Activated T-cell treated with anti-CD3 and anti-CD28 coated beads for 24 hours (primary cell): ENCODE data around the gene KRT73.

ENCODE experiments used
- DNase-seq: peaks from one replicate; pipeline ENCODE4 v3.0.0-alpha.2; 2020; ENCODE audit warnings: low read depth

Gene KRT73

DNA sequence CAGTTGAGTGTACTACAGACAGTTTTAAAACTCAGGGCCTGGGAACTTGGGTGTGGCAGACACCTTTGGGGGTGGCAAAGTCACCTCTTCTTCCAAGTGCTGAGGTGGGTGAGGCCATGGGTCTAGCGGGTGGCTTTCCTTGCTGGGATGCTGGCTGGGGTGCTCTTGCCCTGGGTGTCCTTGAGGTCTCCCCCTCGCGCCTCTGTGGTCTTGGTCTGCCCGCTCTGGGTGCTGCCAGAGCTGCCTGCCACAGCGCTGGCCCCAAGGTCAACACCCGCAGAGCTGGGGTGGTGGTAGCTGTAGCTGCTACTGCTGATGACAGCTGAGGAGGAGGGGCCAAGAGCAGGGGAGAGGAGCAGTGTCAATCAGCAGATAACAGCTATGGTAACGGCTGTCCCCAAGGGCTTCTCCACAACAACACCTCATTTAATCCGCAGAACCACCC is 51.5 kb downstream of the KRT73 start:
- no peak for DNase-seq

DNA sequence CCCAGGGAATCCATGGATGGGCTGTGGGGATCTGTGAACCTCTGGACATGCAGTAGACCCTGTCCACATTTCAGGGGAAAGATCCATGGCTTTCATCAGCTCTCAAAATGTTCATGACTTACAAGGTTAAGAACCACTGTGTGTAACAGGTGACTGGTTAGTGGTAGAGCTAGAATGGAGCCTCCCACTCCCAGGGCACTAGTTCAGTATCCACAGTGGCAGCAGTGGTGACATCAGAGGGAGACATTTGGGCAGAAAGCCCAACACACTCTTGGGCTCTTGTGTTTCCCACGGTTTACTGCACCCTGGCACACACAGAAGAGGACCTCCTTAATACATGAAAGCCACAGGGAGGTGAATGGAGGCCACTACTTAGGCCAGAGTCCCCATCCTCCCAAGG is 53.8 kb downstream of the KRT73 start:
- no peak for DNase-seq

DNA sequence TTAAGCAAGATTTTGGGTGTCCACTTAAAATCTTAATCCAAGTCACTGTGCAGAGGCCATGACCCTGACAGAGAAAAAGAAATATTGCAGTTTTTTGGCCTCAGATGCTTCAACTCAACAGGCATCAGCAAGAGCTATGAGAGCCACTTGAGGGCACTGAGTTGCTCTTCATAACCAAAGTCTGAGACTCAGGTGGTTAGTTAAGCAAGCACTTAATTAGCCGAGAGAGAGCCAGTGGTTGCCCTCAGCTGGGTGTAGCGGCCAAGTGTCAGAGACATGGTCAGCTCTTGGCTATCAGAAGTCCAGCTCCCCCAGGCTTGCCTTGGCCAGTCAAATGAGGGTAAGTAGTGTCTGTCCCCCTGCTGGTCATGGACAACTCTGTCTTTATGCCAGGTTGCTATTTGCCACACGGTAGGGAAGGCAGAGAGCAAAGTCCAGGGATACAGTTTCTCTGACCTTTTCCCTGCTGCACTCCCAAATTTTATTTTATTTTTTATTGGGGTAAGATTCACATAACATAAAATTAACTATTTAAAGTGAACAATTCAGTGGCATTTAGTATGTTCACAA is 56.4 kb downstream of the KRT73 start:
- no peak for DNase-seq

DNA sequence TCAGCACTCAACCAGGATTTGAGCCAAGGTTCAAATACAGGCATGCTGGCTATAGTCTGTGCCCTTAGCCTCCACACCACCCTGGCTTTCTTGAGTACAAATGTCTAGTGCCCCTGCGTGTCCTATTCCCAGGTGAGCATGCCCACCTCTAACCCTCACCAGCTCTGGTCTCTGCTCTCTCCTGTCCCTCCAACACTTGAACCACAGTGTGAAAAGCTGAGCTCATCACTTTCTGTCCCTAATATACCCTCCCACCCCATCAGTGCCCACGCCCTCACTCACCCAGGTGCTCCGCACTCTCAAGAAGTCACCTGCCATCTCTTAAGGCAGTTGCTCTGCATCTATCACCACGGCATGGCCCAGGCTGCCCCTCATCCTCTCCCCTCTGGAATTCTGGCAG is 58.4 kb downstream of the KRT73 start:
- no peak for DNase-seq

DNA sequence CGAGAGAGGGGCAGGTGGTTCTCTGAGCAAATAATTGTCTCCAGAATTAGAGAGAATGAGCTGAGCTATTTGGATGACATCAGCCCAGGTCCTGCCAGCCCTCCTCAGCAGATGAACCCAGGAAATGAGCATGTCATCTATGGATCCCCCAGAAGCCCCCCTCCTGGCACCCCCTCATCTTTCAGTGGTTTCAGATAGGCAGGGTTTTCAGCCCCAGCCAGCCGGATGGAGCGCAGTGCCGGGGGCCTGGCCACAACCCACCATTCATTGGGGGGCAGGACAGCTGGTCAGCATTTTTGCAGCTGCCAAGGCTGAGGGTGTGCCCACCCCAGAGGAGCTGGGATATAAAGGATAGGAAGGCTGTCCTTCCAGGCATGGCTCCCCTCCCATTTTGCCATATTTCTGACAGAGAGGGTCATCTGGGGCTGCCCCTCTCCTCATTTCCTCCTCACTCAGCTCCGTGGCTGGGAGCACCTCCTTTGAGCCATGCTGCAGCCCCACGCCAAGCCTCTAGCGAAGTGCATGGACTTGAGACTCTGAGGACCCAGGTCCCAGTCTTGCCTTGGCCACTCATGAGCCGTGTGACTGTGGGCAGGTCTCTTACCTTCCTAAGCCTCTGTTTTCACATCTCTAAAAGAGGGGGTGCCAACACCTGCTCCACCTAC is 59.4 kb downstream of the KRT73 start:
- DNase-seq, result no peak
